ENCODE data around the gene COL11A1. TPM values are rescaled to one million over a fixed set of nuclear protein-coding genes. Genes with fewer than 3 reads are reported as not detected.
A peak's percentile ranks its signal among the peaks of the same experiment; 100 is the strongest.
"Not testable (repeated sequence)": the region's sequence is repeated elsewhere in the genome, so short reads cannot be mapped to it uniquely, and the experiment has no call there.

Gene COL11A1
- total RNA-seq, 2 donors from 2014 or later = 1.00 to 1.3 TPM

GRCh38 chr1:102853701-102854187 is 254.6 kb downstream of the COL11A1 start:
- no peak for DNase-seq (ENCODE audit: low spot score)
- intact Hi-C loops (cut with DNase I) = no loop called here

- DNase-seq (ENCODE audit: low spot score) = no peak
- intact Hi-C loops (cut with DNase I) = no loop called here
Observed at GRCh38 chr1:102853136-102853535, 255.2 kb downstream of the COL11A1 start.

GRCh38 chr1:102852613-102853012 is 255.7 kb downstream of the COL11A1 start:
- intact Hi-C loops (cut with DNase I) = no loop called here
- no peak for DNase-seq (ENCODE audit: low spot score)

- intact Hi-C loops (cut with DNase I) = no loop called here
- no peak for DNase-seq (ENCODE audit: low spot score)
Observed at GRCh38 chr1:102851616-102852015, 256.7 kb downstream of the COL11A1 start.

- no peak for DNase-seq (ENCODE audit: low spot score)
- intact Hi-C loops (cut with DNase I) = no loop called here
Observed at GRCh38 chr1:102842606-102843005, 265.7 kb downstream of the COL11A1 start.

- intact Hi-C loops (cut with DNase I) = no loop called here
- no peak for DNase-seq (ENCODE audit: low spot score)
Observed at GRCh38 chr1:102840741-102841140, 267.6 kb downstream of the COL11A1 start.

GRCh38 chr1:102838016-102838415 is 270.3 kb downstream of the COL11A1 start:
- intact Hi-C loops (cut with DNase I) = no loop called here
- DNase-seq (ENCODE audit: low spot score) = no peak

GRCh38 chr1:102837551-102837950 is 270.8 kb downstream of the COL11A1 start:
- intact Hi-C loops (cut with DNase I) = no loop called here
- no peak for DNase-seq (ENCODE audit: low spot score)

- intact Hi-C loops (cut with DNase I) = no loop called here
- DNase-seq (ENCODE audit: low spot score) = no peak
Observed at GRCh38 chr1:102836991-102837390, 271.3 kb downstream of the COL11A1 start.

GRCh38 chr1:102834688-102835320 is 273.5 kb downstream of the COL11A1 start:
- intact Hi-C loops (cut with DNase I) = no loop called here
- DNase-seq (ENCODE audit: low spot score) = no peak

- intact Hi-C loops (cut with DNase I) = no loop called here
- no peak for DNase-seq (ENCODE audit: low spot score)
Observed at GRCh38 chr1:102833151-102833550, 275.2 kb downstream of the COL11A1 start.

- intact Hi-C loops (cut with DNase I) = not testable (repeated sequence)
- peak; percentile 72 for DNase-seq (ENCODE audit: low spot score)
Observed at GRCh38 chr1:102826706-102827105, 281.6 kb downstream of the COL11A1 start.
